ENCODE data around the gene UBE2I.

DNA sequence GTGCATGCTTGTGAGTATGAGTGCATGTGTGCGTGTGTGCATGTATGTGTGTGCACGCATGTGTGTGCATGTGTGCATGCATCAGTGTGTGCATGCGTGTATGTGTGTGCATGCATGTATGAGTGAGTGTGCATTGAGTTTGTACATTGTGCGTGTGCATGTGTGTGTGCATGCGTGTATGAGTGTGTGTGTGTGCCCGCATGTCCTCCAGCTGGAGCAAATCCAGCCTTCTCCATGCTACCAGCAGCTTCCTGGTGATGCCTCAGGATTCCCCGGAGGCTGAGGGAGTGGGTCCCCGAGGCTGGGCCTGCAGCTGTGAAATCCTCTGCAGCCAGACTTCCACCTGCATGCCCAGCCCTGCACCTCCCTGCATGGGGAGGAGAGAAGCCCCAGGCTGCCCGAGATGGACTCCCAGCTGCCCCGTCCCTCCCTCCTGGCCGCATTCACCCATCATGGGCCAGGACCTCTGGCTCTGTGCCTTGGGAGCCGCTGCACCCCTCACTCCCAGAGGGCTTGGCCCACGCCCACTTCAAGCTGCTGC lies 44.3 kb upstream of the UBE2I start:
- TF ChIP-seq, protein P1, sequence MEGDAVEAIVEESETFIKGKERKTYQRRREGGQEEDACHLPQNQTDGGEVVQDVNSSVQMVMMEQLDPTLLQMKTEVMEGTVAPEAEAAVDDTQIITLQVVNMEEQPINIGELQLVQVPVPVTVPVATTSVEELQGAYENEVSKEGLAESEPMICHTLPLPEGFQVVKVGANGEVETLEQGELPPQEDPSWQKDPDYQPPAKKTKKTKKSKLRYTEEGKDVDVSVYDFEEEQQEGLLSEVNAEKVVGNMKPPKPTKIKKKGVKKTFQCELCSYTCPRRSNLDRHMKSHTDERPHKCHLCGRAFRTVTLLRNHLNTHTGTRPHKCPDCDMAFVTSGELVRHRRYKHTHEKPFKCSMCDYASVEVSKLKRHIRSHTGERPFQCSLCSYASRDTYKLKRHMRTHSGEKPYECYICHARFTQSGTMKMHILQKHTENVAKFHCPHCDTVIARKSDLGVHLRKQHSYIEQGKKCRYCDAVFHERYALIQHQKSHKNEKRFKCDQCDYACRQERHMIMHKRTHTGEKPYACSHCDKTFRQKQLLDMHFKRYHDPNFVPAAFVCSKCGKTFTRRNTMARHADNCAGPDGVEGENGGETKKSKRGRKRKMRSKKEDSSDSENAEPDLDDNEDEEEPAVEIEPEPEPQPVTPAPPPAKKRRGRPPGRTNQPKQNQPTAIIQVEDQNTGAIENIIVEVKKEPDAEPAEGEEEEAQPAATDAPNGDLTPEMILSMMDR (IDR thresholded peaks at IDR 0.05; ENCODE audit: insufficient read depth, low read depth, low read length) = no peak
- TF ChIP-seq EZH2 (IDR thresholded peaks at IDR 0.05; ENCODE audit: insufficient read depth, low read length) = no peak
